ENCODE results near the gene TAF1A.

GRCh38 chr1:222592171-222592570, 2.4 kb upstream of the TAF1A start:
- TF ChIP-seq HNF4A (conservative IDR thresholded peaks at IDR 0.05) (no peak), CTCF (IDR thresholded peaks at IDR 0.05; ENCODE audit: low read depth, low read length, missing input control) (no peak), RAD21 (IDR thresholded peaks at IDR 0.05) (no peak), MAX (IDR thresholded peaks at IDR 0.05) (no peak), SP1 (IDR thresholded peaks at IDR 0.05) (no peak), TAF1 (conservative IDR thresholded peaks at IDR 0.05) (no peak), REST (IDR thresholded peaks at IDR 0.05) (no peak), YY1 (IDR thresholded peaks at IDR 0.05) (no peak), JUND (IDR thresholded peaks at IDR 0.05) (no peak)
